A204.1 (cell line): ENCODE measurements around the gene UBE2V1.
"Not testable (repeated sequence)": the region's sequence is repeated elsewhere in the genome, so short reads cannot be mapped to it uniquely, and the experiment has no call there.

Source experiments
- FAIRE-seq: peaks from 2 replicates; lab custom pipeline; 2012; peaks lifted over from hg19 to GRCh38; lab: Jason Lieb, UNC

Gene UBE2V1

DNA sequence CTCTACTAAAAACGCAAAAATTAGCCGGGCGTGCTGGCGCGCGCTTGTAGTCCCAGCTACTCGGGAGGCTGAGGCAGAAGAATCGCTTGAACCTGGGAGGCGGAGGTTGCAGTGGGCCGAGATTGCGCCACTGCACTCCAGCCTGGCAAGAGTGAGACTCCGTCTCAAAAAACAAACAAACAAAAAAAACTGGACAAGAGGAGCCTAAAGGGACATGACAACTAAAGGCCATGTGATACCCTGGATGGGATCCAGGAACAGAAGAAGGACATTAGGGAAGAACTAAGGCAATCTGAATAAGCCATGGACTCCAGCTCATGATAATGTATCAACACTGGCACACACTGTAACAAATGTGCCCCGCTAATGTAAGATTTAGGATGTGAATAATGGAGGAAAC lies 24.8 kb upstream of the UBE2V1 start:
- not testable (repeated sequence) for FAIRE-seq

DNA sequence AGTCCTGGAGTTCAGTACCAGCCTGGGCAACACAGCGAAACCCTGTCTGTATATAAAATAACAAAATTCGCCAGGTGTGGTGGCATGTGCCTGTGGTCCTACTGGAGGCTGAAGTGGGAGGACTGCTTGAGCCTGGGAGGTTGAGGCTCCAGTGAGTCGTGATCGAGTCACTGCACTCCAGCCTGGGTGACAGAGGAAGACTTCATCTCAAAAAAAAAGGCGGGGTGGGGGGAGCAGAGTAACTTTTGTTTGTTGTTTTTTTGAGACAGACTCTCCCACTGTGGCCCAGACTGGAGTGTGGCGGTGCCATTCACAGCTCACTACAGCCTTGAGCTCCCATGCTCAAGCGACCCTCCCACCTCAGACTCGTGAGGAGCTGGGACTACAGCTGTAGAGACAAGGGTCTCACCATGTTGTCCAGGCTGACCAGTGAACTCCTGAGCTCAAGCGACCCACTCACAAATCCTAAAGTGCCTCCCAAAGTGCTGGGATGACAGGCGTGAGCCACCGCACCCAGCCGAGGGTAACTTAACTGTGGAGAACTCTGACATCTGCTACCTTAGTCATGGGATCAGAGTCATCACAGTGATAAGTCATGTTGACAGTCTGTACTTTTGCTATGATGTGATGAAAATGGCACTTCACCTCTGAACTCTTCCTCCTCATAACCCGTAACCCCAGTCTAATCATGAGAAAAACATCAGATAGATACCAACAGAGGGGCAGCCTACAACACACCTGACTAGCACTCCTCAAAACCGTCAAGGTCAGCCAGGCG lies 24.1 kb upstream of the UBE2V1 start:
- FAIRE-seq: no peak

DNA sequence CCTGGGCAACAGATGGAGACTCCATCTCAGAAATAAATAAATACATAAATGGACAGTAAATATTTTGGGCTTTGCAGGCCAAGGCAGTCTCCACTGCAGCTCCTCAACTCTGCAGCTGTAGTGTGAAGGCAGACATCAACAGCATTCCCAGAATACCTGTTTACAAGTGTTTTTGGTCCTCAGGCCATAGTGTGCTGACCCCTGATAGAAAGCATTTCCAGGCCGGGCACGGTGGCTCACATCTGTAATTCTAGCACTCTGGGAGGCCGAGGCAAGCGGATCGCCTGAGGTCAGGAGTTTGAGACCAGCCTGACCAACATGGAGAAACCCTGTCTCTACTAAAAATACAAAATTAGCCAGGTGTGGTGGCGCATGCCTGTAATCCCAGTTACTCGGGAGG lies 22.2 kb upstream of the UBE2V1 start:
- not testable (repeated sequence) for FAIRE-seq

DNA sequence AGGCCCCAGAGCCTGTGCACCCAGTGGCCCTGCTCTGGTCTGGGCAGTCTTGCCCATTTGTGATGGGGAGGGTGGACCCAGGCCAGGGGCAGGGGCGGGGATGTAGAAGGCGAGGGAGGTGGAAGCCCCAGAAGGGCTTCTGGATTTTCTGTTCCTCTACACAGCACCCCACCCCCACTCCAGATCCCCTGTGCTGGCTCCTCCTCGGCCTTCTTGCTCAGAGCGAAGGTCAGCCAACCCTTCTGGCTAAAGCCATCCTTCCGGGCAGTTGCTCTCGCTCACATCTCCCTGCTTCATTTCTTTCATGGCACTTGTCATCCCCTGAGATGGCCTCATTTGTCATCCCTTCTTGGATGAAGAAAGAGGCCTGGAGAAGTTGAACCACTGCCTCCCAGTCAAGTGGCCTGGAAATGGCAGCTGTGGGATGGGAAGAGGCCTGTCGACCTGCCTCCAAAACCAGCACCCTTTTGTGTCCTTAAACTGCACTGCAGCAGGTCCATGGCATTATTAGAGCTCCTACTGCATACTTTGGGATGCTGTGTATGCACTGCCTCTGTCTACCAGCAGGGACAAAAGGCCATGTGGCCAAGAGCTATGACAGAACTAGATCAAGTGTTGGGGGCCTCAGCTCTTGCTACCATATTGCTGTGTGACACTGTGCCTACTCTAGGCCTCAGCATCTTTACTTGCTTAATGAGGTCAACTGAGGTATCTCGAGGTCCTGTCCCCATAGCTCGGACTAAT lies 20.7 kb upstream of the UBE2V1 start:
- no peak for FAIRE-seq

DNA sequence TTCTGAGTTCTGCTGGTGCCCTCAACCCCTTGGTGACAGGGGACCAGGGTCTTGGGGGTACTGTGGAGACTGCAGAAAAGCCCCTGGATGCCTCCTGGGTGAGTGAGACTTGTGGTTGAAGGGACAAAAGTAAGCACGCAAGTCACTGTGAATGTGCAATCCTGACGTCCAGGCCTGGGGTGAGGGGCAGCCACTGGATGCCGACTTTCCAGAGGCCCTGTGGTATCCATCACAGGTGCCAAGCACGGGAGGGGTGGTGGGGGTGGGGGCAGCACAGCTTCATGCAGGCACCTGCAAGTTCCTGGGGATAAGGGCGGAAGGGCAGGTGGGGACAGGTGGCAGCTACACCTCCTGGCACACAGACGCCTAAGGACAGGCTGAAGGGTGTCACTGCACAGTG lies 20.1 kb upstream of the UBE2V1 start:
- no peak for FAIRE-seq

DNA sequence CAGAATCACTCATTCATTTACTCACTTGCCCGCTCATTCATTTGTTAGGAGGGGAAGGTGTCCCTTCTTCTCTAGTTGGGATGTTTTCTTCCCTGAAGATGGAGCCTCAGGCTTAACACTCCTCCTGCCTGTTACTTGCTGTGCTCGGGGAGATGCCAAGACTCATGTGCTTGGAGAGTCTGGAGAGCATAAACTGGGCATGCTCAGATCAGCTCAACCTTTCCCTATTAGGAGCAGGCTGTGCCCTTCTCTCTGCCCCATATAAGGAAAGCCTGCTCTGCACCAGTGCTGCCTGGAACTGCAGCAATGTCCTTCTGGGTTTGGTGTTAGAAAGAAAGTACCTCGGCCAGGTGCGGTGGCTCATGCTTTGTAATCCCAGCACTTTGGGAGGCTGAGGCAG lies 18.0 kb upstream of the UBE2V1 start:
- FAIRE-seq: no peak

DNA sequence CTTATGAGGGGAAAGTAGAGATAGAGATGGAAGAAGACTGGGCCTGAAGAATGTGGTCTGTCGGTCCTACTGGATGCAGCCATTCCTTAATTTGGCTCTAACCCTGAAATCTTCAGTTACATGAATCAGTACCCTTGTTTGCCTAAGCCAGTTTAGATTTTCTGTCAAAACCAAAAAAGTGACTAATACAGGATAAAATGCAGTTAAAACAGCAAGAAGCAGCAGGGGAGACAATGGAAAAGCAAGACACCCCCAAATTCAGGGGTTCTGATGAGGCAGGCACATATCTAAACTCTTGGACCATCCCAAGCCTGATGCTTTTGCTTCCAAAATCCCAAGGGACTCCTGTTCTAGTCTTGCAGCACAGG lies 17.4 kb upstream of the UBE2V1 start:
- FAIRE-seq: no peak

DNA sequence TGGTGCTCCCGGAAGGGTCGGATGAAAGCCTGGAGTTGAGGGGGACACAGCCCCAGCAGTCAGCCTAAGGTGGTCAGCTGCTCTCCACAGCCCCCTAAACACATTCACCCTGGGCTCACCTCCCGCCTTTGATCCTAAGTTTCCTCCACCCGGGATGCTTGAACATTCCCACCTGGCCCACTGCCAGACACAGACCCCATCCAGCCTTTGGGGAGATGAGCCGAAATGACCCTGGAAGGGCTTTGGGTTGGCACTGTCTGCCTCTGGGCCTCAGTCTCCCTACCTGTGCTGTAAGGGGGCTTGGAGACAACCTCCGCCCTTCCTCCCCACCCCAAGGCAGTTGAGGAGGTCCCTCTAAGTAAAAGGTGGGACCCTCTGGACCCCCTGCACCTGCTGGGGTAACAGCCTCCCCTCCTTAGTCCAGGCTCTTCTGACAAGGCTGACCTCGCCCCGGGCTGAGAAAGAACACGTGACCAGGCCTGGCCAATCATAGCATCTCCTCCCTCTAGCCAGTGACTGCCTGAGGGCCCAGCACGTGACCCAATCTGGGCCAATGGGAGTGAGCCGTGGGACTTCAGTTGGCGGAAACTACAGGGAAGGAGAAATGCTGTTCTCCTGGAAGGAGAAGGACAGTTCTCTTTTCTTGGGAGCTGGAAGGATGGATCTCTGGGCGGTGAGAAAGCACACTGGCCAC lies 16.9 kb upstream of the UBE2V1 start:
- FAIRE-seq: no peak

DNA sequence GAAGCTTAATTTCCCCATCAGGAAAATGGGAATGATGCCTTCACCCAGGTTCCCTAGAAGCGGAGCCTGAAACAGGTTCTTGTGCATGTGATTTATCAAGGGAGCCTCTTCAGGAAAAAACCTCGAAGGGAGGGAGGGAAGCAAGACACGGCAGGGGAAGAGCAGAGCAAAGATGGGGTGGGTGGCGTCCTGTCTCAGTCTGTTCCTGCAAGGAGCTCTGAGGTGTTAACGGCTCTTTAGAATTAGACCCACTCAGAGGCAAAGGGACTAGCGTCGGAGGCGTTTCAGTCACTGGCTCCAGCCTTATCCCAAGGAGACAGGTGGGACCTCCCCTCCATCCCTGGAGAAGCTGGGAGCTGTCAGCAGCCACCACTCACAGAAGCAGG lies 15.6 kb upstream of the UBE2V1 start:
- FAIRE-seq: no peak

DNA sequence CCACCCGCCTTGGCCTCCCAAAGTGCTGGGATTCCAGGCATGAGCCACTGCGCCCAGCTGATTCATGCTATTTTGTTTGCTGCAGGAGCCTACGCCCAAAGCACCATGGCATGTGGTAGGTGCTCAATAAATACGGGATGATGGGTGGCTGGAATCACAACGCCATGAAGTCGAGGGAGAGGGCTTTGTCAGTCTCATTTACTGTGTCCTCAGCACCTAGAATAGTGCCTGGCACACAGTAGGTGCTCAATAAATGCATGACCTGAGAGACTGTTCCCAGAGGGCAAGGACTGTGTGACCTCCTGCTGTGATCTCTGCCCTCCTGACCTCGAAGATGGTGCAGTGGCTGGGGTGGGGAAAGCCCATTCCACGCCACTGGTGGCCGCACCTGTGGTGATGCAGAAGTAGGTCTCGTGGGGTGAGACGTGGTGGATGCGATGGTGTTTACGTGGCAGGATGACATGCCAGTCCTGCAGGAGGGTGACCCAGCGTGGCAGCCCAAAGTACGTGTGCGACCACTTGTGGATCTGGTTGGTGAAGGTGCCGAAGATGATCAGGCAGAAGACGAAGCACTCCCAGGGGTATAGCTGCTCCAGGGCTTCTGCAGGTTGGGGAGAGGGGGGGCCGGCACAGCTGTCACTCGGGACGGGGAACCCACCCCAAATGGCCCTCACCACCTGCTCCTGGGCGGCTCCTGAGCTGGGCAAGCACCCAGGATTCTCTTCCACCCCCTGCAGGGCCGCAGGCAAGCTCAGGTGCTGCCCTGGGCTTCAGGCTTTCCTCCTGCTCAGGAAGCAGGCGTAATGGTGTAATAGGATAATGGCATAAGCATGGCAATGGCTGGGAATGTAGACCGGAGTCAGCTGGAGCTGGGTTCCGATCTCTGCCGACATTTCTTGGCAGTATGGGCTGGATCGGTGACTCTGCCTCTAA lies 14.9 kb upstream of the UBE2V1 start:
- FAIRE-seq: no peak

DNA sequence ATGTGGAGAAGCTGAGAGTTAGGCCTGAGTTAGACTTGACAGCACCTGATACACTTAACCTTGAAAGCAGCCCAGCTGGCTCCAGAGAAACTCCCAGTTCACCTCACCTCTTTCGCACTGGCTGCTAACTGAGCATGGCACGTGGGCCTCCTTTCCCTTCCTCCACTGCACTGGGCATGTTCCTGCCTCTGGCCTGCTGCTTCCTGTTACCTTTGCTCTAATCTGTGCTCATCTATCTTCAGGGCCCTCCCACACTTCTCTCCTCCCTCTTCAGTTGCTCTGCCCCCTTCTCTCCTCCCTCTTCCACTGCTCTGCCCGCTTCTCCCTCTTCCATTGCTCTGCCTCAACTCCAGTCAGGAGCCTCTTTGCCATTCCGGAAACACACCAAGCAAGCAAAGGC lies 13.7 kb upstream of the UBE2V1 start:
- no peak for FAIRE-seq

DNA sequence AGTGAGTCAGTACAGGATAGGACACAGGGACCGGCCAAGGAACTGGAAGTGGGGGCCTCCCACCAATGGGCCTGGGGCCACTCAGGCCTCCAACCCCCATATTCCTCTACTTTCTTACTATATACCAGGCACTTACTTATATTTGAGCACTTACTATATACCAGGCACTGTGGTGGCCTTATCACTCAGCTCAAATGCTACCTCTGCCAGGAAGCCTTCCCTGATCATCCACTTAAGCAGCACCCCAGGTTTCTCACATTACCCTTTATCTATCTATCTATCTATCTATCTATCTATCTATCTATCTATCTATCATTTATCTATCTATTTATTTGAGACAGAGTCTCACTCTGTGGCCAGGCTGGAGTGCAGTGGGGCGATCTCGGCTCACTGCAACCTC lies 12.3 kb upstream of the UBE2V1 start:
- FAIRE-seq: no peak

DNA sequence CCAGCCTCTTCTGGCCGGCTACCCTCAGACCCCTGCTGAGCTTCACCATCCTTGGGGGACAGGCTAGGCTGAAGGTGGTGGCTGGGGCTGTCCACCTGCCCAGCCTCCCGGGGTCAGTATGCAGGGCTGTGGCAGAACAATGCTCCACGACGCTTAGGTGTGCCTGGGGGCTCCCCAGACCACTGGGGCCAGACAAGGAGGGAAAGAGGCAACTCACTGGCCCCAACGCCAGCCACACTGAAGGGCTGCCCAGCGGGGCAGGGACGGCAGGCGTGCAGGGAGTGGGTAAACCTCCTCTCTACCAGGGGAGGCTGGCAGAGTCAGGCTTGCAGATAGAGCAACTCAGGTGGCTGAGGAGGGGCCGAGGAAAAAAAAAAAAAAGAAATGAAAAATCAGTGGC lies 11.5 kb upstream of the UBE2V1 start:
- FAIRE-seq: no peak

DNA sequence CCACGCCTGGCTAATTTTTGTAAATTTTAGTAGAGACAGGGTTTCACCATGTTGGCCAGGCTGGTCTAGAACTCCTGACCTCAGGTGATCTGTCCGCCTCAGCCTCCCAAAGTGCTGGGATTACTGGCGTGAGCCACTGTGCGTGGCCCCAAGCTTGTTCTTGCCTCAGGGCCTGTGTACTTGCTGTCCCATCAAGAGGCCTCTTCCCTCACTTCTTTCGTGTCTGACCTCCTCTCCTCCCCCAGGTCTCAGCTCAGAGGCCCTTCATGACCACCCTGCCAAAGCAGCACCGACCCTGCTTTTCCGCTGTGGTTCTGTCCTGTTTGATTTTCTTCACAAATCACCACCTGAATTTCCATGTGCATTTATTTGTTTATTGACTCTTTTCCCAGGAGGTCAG lies 10.5 kb upstream of the UBE2V1 start:
- FAIRE-seq: no peak

DNA sequence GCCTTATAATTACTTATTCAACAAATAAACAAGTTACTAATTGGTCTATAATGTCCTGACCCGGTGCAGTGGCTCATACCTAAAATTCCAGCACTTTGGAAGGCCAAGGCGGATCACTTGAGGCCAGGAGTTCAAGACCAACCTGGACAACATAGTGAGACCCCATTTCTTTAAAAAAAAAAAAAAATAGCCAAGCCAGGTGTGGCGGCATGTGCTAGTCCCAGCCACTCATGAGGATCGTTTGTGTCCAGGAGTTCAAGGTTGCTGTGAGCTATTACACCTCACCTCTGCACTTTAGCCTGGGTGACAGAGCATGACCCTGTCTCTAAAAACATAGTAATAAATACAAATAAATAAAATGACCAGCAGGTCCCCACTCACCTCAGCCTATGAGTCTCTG lies 9.8 kb upstream of the UBE2V1 start:
- no peak for FAIRE-seq

DNA sequence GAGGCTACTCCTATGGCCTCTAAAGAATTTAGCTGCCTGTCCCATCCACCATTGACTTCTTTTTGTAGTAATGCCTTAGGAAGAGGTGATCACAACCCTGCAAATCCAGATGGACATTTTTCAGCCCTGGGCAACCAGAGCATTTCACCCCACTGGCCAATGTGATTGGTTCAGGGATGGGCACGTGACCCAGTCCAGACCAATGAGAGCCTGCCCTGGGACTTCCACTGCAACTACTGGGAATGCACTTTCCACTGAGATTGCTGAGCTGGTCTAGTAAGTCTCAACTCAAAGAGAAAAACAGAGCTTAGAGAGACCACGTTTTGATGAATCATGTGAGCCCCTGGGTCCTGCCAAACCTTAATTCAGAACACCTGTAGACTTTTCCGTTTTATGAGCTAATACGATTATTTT lies 8.9 kb upstream of the UBE2V1 start:
- no peak for FAIRE-seq

DNA sequence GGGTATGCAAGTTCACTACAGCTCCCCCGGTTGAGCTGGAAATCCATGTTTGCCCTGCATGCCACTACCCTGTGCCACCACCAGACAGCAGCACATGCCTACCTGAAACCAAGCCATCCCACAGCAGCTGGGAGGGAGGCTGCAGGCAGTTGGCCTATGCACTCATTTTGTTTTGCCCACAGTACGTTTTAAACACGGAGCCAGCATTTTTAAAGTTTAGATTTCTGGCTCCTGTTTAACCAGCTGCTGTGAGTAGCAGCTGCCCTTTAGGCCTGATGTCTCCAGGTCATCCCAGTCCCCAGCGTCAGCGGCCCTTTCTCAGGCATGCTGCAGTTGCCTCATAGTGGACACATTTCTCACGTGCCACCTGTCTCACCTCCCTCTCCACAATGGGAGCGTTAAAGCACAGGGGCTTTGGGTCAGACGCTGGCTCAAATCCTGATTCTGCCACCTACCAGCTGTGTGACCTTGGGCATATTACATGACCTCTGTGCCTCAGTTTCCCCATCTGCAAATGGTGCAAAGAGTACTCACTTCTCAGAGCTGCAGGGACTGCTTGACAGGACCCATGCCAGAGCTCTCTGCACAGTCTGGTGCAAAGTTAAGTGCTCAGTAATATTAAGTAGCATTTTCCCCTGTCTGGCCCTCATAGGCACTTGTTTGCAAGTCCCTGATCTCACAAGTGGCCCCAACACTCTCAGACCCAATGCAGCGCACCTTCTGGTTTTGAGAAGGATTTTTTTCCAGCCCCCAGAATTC lies 8.2 kb upstream of the UBE2V1 start:
- FAIRE-seq: no peak

DNA sequence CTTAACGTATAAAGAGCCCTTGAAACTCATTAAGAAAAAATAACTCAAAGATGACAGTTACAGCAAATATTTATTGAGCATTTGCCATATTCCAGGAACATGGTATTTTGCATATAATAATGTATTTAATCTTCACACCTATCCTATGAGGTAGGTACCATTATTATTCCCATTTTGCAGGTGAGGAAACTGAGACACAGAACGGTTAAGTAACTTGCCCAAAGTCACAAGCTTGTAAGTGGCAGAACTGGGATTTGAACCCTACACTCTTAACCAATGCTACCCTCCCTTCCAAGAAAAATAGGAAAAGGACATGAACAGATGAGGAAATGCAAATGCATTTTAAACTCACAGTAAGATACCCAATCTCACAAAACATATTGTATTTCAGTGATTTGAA lies 5.3 kb upstream of the UBE2V1 start:
- FAIRE-seq: no peak

DNA sequence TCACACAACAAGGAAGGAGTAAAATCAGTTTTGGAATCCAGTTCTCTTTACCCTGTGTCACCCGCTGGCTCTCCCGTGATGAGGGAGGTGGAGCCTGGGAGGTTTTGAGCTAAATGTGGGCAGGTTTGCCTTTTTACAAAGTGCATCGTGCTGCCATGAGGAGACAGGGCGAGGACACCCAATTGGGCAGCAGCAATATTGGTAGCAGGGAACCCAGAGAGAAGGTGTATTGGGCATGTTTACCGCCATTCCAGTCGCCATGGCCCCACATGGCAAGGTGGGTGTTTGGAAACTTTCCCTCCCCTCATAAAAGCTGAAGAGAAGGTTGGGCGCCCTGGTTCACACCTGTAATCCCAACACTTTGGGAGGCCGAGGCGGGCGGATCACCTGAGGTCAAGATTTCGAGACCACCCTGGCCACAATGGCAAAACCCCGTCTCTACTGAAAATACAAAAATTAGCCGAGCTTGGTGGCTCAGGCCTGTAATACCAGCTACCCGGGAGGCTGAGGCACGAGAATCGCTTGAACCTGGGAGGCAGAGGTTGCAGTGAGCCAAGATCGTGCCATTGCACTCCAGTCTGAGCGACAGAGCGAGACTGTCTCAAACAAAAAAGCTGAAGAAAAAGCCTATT lies 3.5 kb upstream of the UBE2V1 start:
- FAIRE-seq: no peak

DNA sequence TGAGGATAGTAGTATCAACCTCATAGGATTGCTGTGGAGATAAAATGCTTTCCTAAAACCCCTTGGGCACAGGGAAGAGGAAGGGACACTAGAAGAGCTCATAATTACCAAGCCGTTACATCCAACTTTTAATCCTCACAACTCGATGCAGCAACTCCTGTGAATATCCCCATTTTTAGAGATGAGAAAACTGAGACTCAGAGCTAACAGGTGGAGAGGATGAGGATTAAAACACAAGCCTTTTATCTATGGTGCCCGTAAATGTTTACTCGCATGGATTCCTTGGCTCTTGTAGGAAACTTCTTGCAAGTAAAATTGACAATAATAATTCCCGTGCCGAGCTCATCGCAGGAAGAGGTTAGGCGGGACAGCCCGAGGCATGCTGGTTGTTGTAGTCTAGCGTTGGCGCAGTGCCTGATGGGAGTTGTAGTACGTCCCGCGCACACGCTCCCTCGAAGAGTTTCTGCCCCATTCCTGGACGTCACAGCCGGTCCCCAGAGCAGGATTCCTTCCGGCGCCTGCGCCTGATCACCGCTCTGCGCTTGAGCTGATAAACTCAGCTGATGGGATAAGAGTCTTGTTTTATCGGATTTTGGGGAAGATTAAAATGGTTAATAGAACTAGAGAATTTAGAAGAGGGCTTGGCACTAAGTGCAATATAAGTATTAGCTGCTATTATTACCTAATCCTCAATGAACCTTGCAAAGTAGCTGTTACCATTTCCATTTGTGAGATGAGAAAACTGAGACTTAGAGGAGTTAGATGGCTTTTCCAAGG lies 2.8 kb upstream of the UBE2V1 start:
- peak; percentile 86 for FAIRE-seq
